ENCODE data around the gene KYAT1. TPM values are rescaled to one million over a fixed set of nuclear protein-coding genes. Genes with fewer than 3 reads are reported as not detected.

Gene KYAT1
- total RNA-seq, 1 experiment from 2014 or later = 6.1 TPM

- DNase-seq (ENCODE audit: low read depth, low spot score) (no peak), ATAC-seq (no peak)
- no peaks in the 10 kb centered on the region for H3K9me3 ChIP-seq (ENCODE audit: control insufficient read depth, insufficient read depth, low read depth, low read length)
- H3K4me1 ChIP-seq (ENCODE audit: control insufficient read depth, insufficient read depth, low read length) = peaks cover 8% of the 10 kb centered on the region; the same call in 1 of the 2 replicates
- TF ChIP-seq TCF7L2 (IDR thresholded peaks at IDR 0.05; ENCODE audit: low read depth, low read length) (no peak), POLR2AphosphoS5 (IDR thresholded peaks at IDR 0.05; ENCODE audit: low read depth, low read length) (no peak), REST (IDR thresholded peaks at IDR 0.05; ENCODE audit: insufficient read depth in 1 of 2, low read depth in 2 of 2, low read length in 1 of 2) (no peak), CTCF (IDR thresholded peaks at IDR 0.05) (no peak)
- no TSS peak for BruUV-seq (replicated peaks)
- in situ Hi-C loops (cut with HindIII; ENCODE audit: low pct_unique_long_range_greater_than_20kb, low sequenced_read_pairs) (no loop called here), intact Hi-C loops (cut with micrococcal nuclease; ENCODE audit: unreplicated experiment) (no loop called here)
- no peaks in the 10 kb centered on the region for H3K27me3 ChIP-seq (ENCODE audit: control insufficient read depth, insufficient read depth, low read length)
- POLR2A ChIA-PET = no interaction called here
- no peak overlapping the region for H3K4me3 ChIP-seq (ENCODE audit: low read depth in 2 of 2, low read length in 2 of 2)
- no peaks in the 10 kb centered on the region for H3K36me3 ChIP-seq (ENCODE audit: control insufficient read depth, insufficient read depth, low read length)
- no peak overlapping the region for H3K27ac ChIP-seq (ENCODE audit: low read length)
- CTCF ChIA-PET = no interaction called here
These were observed 11.6 kb upstream of the KYAT1 start for GRCh38 chr9:128893354-128893753.

- in situ Hi-C loops (cut with HindIII; ENCODE audit: low pct_unique_long_range_greater_than_20kb, low sequenced_read_pairs) = no loop called here
- H3K9me3 ChIP-seq (ENCODE audit: control insufficient read depth, insufficient read depth, low read depth, low read length) = no peaks in the 10 kb centered on the region
- peaks cover 8% of the 10 kb centered on the region for H3K4me1 ChIP-seq (ENCODE audit: control insufficient read depth, insufficient read depth, low read length)
- no peak overlapping the region; the same call in 1 of the 2 replicates for H3K27ac ChIP-seq (ENCODE audit: low read length)
- intact Hi-C loops (cut with micrococcal nuclease; ENCODE audit: unreplicated experiment) = no loop called here
- no peaks in the 10 kb centered on the region for H3K27me3 ChIP-seq (ENCODE audit: control insufficient read depth, insufficient read depth, low read length)
- POLR2A ChIA-PET = no interaction called here
- DNase-seq (ENCODE audit: low read depth, low spot score) (no peak), ATAC-seq (peak; percentile 85)
- TF ChIP-seq REST (IDR thresholded peaks at IDR 0.05; ENCODE audit: insufficient read depth in 1 of 2, low read depth in 2 of 2, low read length in 1 of 2) (no peak), POLR2AphosphoS5 (IDR thresholded peaks at IDR 0.05; ENCODE audit: low read depth, low read length) (no peak), SIN3A (IDR thresholded peaks at IDR 0.05; ENCODE audit: borderline replicate concordance, insufficient read depth, low read depth, low read length) (no peak), CTCF (IDR thresholded peaks at IDR 0.05) (no peak), TCF7L2 (IDR thresholded peaks at IDR 0.05; ENCODE audit: low read depth, low read length) (no peak)
- no peak overlapping the region for H3K4me3 ChIP-seq (ENCODE audit: low read depth in 2 of 2, low read length in 2 of 2)
- BruUV-seq (replicated peaks) = no TSS peak
- no peaks in the 10 kb centered on the region for H3K36me3 ChIP-seq (ENCODE audit: control insufficient read depth, insufficient read depth, low read length)
- CTCF ChIA-PET = no interaction called here
These were observed 10.6 kb upstream of the KYAT1 start for GRCh38 chr9:128892221-128892921.
